AG04450 (cell line): ENCODE data around the gene DAAM2. TPM values are rescaled to one million over a fixed set of nuclear protein-coding genes. Genes with fewer than 3 reads are reported as not detected.

ENCODE experiments used
- CTCF ChIA-PET: fragments of 300-600, 350-600 bp; formaldehyde crosslinking; extraction: SDS; loops from one replicate; lab custom pipeline; 2022; ENCODE audit warnings: antibody characterized with exemption, inconsistent platforms; lab: Charles Lee
- POLR2A ChIA-PET: fragments of 350-600 bp; formaldehyde crosslinking; extraction: SDS; loops from one replicate; lab custom pipeline; 2021; ENCODE audit warnings: antibody characterized with exemption, inconsistent platforms; lab: Yijun Ruan, JAX
- DNase-seq: peaks from one replicate; pipeline ENCODE4 v3.0.0-alpha.2; 2011; ENCODE audit warnings: low read depth, low spot score
- H3K27ac ChIP-seq: one replicate; pipeline ENCODE4 v1.5.1; 2012; ENCODE audit warnings: low read depth, low read length, control low read depth
- H3K27me3 ChIP-seq: one replicate; pipeline ENCODE4 v1.6.0; 2012; ENCODE audit warnings: low read length; ENCODE audit not compliant: control insufficient read depth, insufficient read depth
- H3K4me3 ChIP-seq: 2 replicates; pipeline ENCODE4 v1.5.1; 2011; ENCODE audit warnings: mild to moderate bottlenecking, low read depth, low read length, control low read depth
- H3K9me3 ChIP-seq: 2 replicates; pipeline ENCODE4 v1.5.1; 2012; ENCODE audit warnings: low read length; ENCODE audit not compliant: control insufficient read depth, insufficient read depth
- CTCF ChIP-seq: IDR thresholded peaks from 2 replicates; pipeline ENCODE4 v1.5.1; 2011; ENCODE audit warnings: low read depth, low read length, control low read depth, inconsistent platforms
- polyA plus RNA-seq: library from polyadenylated mRNA; depleted of rRNA; stranded (reverse); fragments of >200 nt; gene quantifications from 2 replicates; pipeline ENCODE4 v1.2.3, GENCODE V29; 2011

The DAAM2 gene
- polyA plus RNA-seq, 1 experiment, result 2.9 TPM

GRCh38 chr6:39881851-39882530, 89.8 kb downstream of the DAAM2 start:
- peak; percentile 70 for DNase-seq
- no peaks in the 10 kb centered on the region for H3K27me3 ChIP-seq
- ChIA-PET CTCF (interaction anchor here (0.5 to 4.0 kb wide), 3 partner anchors 11 to 1181 kb away, joined by 3 to 61 read pairs (median 7); no protein-coding TSS in a partner anchor), POLR2A (interaction anchor here (1.3 to 2.0 kb wide), 4 partner anchors 12 to 91 kb away, joined by 3 to 7 read pairs (median 4); partner anchors contain the start of gene MOCS1)
- H3K27ac ChIP-seq, result peak overlapping the region; percentile 95
- TF ChIP-seq CTCF, result no peak
- H3K4me3 ChIP-seq, result peak overlapping the region; percentile 45
- H3K9me3 ChIP-seq, result no peaks in the 10 kb centered on the region; the same call in 1 of the 2 replicates

- H3K9me3 ChIP-seq, result no peaks in the 10 kb centered on the region; the same call in 1 of the 2 replicates
- TF ChIP-seq CTCF, result no peak
- ChIA-PET POLR2A (interaction anchor here (1.3 to 2.0 kb wide), 4 partner anchors 12 to 91 kb away, joined by 3 to 7 read pairs (median 4); partner anchors contain the start of gene MOCS1), CTCF (interaction anchor here (0.5 to 4.0 kb wide), 3 partner anchors 10 to 1181 kb away, joined by 3 to 61 read pairs (median 7); no protein-coding TSS in a partner anchor)
- H3K27ac ChIP-seq, result peak overlapping the region; percentile 95
- peak; percentile 96 for DNase-seq
- H3K27me3 ChIP-seq, result no peaks in the 10 kb centered on the region
- peak overlapping the region; percentile 45 for H3K4me3 ChIP-seq
Measured at GRCh38 chr6:39882531-39882899, 90.3 kb downstream of the DAAM2 start.

GRCh38 chr6:39884696-39885095, 92.5 kb downstream of the DAAM2 start:
- ChIA-PET CTCF (interaction anchor here (1.1 kb wide), 1 partner anchor 20 kb away, joined by 4 read pairs; no protein-coding TSS in a partner anchor), POLR2A (no interaction called here)
- Histone ChIP-seq H3K27me3 (no peaks in the 10 kb centered on the region), H3K4me3 (no peak overlapping the region), H3K9me3 (no peaks in the 10 kb centered on the region; the same call in 1 of the 2 replicates), H3K27ac (peak overlapping the region; percentile 47)
- no peak for TF ChIP-seq CTCF
- peak; percentile 30 for DNase-seq

- Histone ChIP-seq H3K4me3 (no peak overlapping the region), H3K9me3 (no peaks in the 10 kb centered on the region; the same call in 1 of the 2 replicates), H3K27ac (no peak overlapping the region), H3K27me3 (no peaks in the 10 kb centered on the region)
- TF ChIP-seq CTCF, result no peak
- POLR2A ChIA-PET, result no interaction called here
- CTCF ChIA-PET, result interaction anchor here (1.1 kb wide), 1 partner anchor 21 kb away, joined by 4 read pairs; no protein-coding TSS in a partner anchor
- no peak for DNase-seq
Measured at GRCh38 chr6:39885691-39886090, 93.5 kb downstream of the DAAM2 start.

GRCh38 chr6:39886871-39887270, 94.7 kb downstream of the DAAM2 start:
- H3K9me3 ChIP-seq, result no peaks in the 10 kb centered on the region; the same call in 1 of the 2 replicates

More at GRCh38 chr6:39886871-39887270, 94.7 kb downstream of the DAAM2 start:
- no peak overlapping the region for H3K4me3 ChIP-seq
- H3K27ac ChIP-seq, result peak overlapping the region; percentile 96
- no peaks in the 10 kb centered on the region for H3K27me3 ChIP-seq
- no peak for TF ChIP-seq CTCF
- DNase-seq, result no peak
- ChIA-PET CTCF (interaction anchor here (10.9 kb wide), 1 partner anchor 22 kb away, joined by 180 read pairs; no protein-coding TSS in a partner anchor), POLR2A (no interaction called here)
